ENCODE results near the gene PPP3R2. TPM values are rescaled to one million over a fixed set of nuclear protein-coding genes. Genes with fewer than 3 reads are reported as not detected.

The PPP3R2 gene
- total RNA-seq, 1 experiment from 2014 or later, result not detected

DNA sequence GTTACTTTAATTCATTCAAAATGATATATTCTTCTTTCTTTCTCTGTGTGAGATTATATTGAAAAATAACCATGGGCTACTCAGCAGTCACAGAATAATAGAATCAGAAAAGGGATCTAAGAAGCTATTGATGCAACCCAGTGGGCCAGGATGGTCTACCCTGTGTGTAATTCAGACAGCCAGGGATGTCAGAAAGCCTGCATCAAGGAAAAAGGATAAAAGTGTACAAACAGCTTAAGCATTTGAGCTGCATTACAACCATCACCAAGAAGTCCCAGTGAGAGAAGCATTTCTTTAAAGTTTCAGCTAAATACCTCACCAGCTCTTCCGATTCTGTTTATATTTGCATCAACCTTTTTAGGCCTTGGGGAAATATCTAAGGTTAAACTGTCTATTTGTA, 37.8 kb upstream of the PPP3R2 start:
- no peak for DNase-seq
- H3K79me2 ChIP-seq (ENCODE audit: insufficient read depth, low read length), result no peaks in the 10 kb centered on the region
- H3K4me1 ChIP-seq (ENCODE audit: insufficient read depth, low read length), result 0 out of 2 replicates have a peak, but pooled peaks cover 1% of the 10 kb centered on the region
- no peaks in the 10 kb centered on the region for H3K79me1 ChIP-seq (ENCODE audit: insufficient read depth, low read depth, low read length, poor library complexity, severe bottlenecking)
- H2BK5ac ChIP-seq (ENCODE audit: insufficient read length, low read length), result no peak overlapping the region
- H2AK5ac ChIP-seq (ENCODE audit: insufficient read length, low read length), result no peak overlapping the region
- H4K20me1 ChIP-seq (ENCODE audit: control insufficient read depth, insufficient read depth, insufficient read length), result no peaks in the 10 kb centered on the region
- no peaks in the 10 kb centered on the region for H3K23me2 ChIP-seq (ENCODE audit: insufficient read length, low read depth, low read length, poor library complexity, severe bottlenecking)
- H3K4ac ChIP-seq (ENCODE audit: low read depth, low read length), result no peak overlapping the region
- H3K23ac ChIP-seq (ENCODE audit: insufficient read length, low read depth, low read length), result no peak overlapping the region
- WGBS (ENCODE audit: extremely low coverage, insufficient read length, low lambda C conversion rate), result no CpG with 5 or more reads among the region's 1 CpG
- no peak overlapping the region for H3K9ac ChIP-seq (ENCODE audit: extremely low read depth, insufficient read length, low read length)
- H2BK12ac ChIP-seq (ENCODE audit: insufficient read length, low read depth, low read length), result no peak overlapping the region
- H3K27ac Mint-ChIP-seq, result no peak overlapping the region
- H4K5ac ChIP-seq (ENCODE audit: insufficient read length, low read depth, low read length), result no peak overlapping the region
- no peaks in the 10 kb centered on the region for H3K4me1 Mint-ChIP-seq
- H3K14ac ChIP-seq (ENCODE audit: insufficient read depth, low read length), result no peak overlapping the region
- H2BK15ac ChIP-seq (ENCODE audit: low read depth, low read length), result no peak overlapping the region
- no peak overlapping the region for H2BK120ac ChIP-seq (ENCODE audit: low read depth, low read length, poor library complexity, severe bottlenecking)
- no peak overlapping the region for H2BK20ac ChIP-seq (ENCODE audit: low read depth, low read length, poor library complexity, severe bottlenecking)
- no peak overlapping the region for H4K91ac ChIP-seq (ENCODE audit: insufficient read length, low read depth, low read length)
- no peak overlapping the region for H3K27ac ChIP-seq (ENCODE audit: insufficient read length, low read depth, low read length)
- TF ChIP-seq, protein P1, sequence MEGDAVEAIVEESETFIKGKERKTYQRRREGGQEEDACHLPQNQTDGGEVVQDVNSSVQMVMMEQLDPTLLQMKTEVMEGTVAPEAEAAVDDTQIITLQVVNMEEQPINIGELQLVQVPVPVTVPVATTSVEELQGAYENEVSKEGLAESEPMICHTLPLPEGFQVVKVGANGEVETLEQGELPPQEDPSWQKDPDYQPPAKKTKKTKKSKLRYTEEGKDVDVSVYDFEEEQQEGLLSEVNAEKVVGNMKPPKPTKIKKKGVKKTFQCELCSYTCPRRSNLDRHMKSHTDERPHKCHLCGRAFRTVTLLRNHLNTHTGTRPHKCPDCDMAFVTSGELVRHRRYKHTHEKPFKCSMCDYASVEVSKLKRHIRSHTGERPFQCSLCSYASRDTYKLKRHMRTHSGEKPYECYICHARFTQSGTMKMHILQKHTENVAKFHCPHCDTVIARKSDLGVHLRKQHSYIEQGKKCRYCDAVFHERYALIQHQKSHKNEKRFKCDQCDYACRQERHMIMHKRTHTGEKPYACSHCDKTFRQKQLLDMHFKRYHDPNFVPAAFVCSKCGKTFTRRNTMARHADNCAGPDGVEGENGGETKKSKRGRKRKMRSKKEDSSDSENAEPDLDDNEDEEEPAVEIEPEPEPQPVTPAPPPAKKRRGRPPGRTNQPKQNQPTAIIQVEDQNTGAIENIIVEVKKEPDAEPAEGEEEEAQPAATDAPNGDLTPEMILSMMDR (conservative IDR thresholded peaks at IDR 0.05), result no peak
- no peaks in the 10 kb centered on the region for H3K36me3 Mint-ChIP-seq (ENCODE audit: insufficient read depth in 1 of 3, low read depth in 3 of 3)
- no peaks in the 10 kb centered on the region for H3K27me3 ChIP-seq (ENCODE audit: insufficient read depth, low read length)
- no peak overlapping the region for H3K4me2 ChIP-seq (ENCODE audit: insufficient read depth, insufficient read length, low read length)
- no peak overlapping the region for H3K56ac ChIP-seq (ENCODE audit: insufficient read length, low read depth, low read length)
- H3K9me3 Mint-ChIP-seq, result no peaks in the 10 kb centered on the region
- H2AFZ ChIP-seq (ENCODE audit: low read length), result no peak overlapping the region
- H4K8ac ChIP-seq (replicated peaks; ENCODE audit: insufficient read length, low read depth, low read length), result no peak overlapping the region
- H3K27me3 Mint-ChIP-seq (ENCODE audit: low read depth), result no peaks in the 10 kb centered on the region
- H3K9me3 ChIP-seq (ENCODE audit: control insufficient read depth, low read depth, low read length), result no peaks in the 10 kb centered on the region
- no peak overlapping the region for H3K18ac ChIP-seq (ENCODE audit: insufficient read length, low read depth, low read length)
- no peak overlapping the region for H3T11ph ChIP-seq (ENCODE audit: low read length)
- no peak overlapping the region for H3K4me3 Mint-ChIP-seq

Data from H9 (cell line).